H1 (cell line): ENCODE measurements around the gene RNF26. TPM values are rescaled to one million over a fixed set of nuclear protein-coding genes. Genes with fewer than 3 reads are reported as not detected.

Experiments
- CTCF ChIA-PET: fragments of 300-600 bp; sonication (Branson Sonifier 250); formaldehyde crosslinking; loops from one replicate; lab custom pipeline; 2021; ENCODE audit not compliant: partially characterized antibody; lab: Charles Lee
- POLR2A ChIA-PET: fragments of 300-600 bp; sonication (Branson Sonifier 250); formaldehyde crosslinking; loops from one replicate; lab custom pipeline; 2021; ENCODE audit warnings: inconsistent platforms; ENCODE audit not compliant: partially characterized antibody; lab: Charles Lee
- DNase-seq, 2 experiments: peaks; one replicate each; pipeline versions ENCODE4 v3.0.0 to v3.0.0-alpha.2; 2010 to 2022; ENCODE audit warnings: low spot score in 2 of 2, low read depth in 1 of 2, mixed read lengths in 1 of 2
- FAIRE-seq: peaks from 2 replicates; lab custom pipeline; 2011; peaks lifted over from hg19 to GRCh38; lab: Jason Lieb, UNC
- H2AFZ ChIP-seq: 2 replicates; pipeline ENCODE4 v1.8.1; 2012; ENCODE audit warnings: low read length, inconsistent platforms
- H2AK5ac ChIP-seq: 2 replicates; pipeline ENCODE4 v1.6.1; 2013; ENCODE audit warnings: low read depth, low read length
- H2BK120ac ChIP-seq: replicated peaks from 2 replicates; pipeline ENCODE3; 2013; ENCODE audit warnings: low read depth, low read length, inconsistent platforms
- H2BK12ac ChIP-seq: 2 replicates; pipeline ENCODE4 v1.6.1; 2013; ENCODE audit warnings: low read depth, low read length
- H2BK15ac ChIP-seq: 2 replicates; pipeline ENCODE4 v1.6.1; 2013; ENCODE audit warnings: low read length
- H2BK20ac ChIP-seq: 2 replicates; pipeline ENCODE4 v1.6.1; 2013; ENCODE audit warnings: low read length
- H2BK5ac ChIP-seq: 2 replicates; pipeline ENCODE4 v1.6.1; 2013; ENCODE audit warnings: low read depth, low read length
- H3K14ac ChIP-seq: 2 replicates; pipeline ENCODE4 v1.6.1; 2013; ENCODE audit warnings: inconsistent platforms; ENCODE audit not compliant: insufficient read length
- H3K18ac ChIP-seq: 2 replicates; pipeline ENCODE4 v1.6.1; 2013; ENCODE audit warnings: low read length; ENCODE audit errors: extremely low read depth
- H3K23ac ChIP-seq: 2 replicates; pipeline ENCODE4 v1.6.1; 2013; ENCODE audit warnings: inconsistent platforms; ENCODE audit not compliant: insufficient read length
- H3K23me2 ChIP-seq: 2 replicates; pipeline ENCODE4 v1.6.1; 2013; ENCODE audit warnings: low read depth, low read length
- H3K27ac ChIP-seq: 2 replicates; pipeline ENCODE4 v1.6.1; 2011; ENCODE audit warnings: low read depth, low read length, inconsistent platforms
- H3K27me3 ChIP-seq, 4 experiments: replicated peaks in 1 of 4; 1 replicate in 1 of 4; 2 replicates in 3 of 4; pipeline versions ENCODE4 v1.6.1 to v1.8.1; 2011 to 2013; ENCODE audit warnings: low read length in 3 of 4, mild to moderate bottlenecking in 3 of 4, inconsistent platforms in 2 of 4, mixed read lengths in 2 of 4, moderate library complexity in 1 of 4; ENCODE audit not compliant: control insufficient read depth in 3 of 4, insufficient read depth in 3 of 4; ENCODE audit errors: extremely low read depth in 1 of 4
- H3K36me3 ChIP-seq, 4 experiments: 2 replicates each; pipeline versions ENCODE4 v1.6.1 to v1.8.1; 2011 to 2013; ENCODE audit warnings: mild to moderate bottlenecking in 4 of 4, low read length in 3 of 4, moderate library complexity in 2 of 4, control low read depth in 1 of 4, inconsistent platforms in 1 of 4; ENCODE audit not compliant: insufficient read depth in 4 of 4, control insufficient read depth in 2 of 4
- H3K4ac ChIP-seq: replicated peaks from 2 replicates; pipeline ENCODE3; 2013; ENCODE audit warnings: low read length, low read depth, mixed read lengths, inconsistent platforms; ENCODE audit not compliant: insufficient read length
- H3K4me1 ChIP-seq, 4 experiments: replicated peaks in 1 of 4; 1 replicate in 1 of 4; 2 replicates in 3 of 4; pipeline versions ENCODE4 v1.6.1 to v1.8.1; 2011 to 2013; ENCODE audit warnings: low read length in 3 of 4, inconsistent platforms in 2 of 4, mixed read lengths in 1 of 4; ENCODE audit not compliant: insufficient read depth in 4 of 4, control insufficient read depth in 3 of 4
- H3K4me2 ChIP-seq, 2 experiments: 2 replicates each; pipeline versions ENCODE4 v1.6.1 to v1.8.1; 2011 to 2013; ENCODE audit warnings: low read depth in 2 of 2, low read length in 2 of 2, control low read depth in 1 of 2, inconsistent platforms in 1 of 2, mild to moderate bottlenecking in 1 of 2; ENCODE audit not compliant: insufficient read depth in 1 of 2
- H3K4me3 ChIP-seq, 4 experiments: fragments of 200-600, 300-600 bp in 1 of 4; sonication (generic), shearing (Covaris generic), sonication (Bioruptor Twin) in 1 of 4; 2 replicates each; pipeline versions ENCODE4 v1.5.1 to v1.8.1; 2011 to 2016; ENCODE audit warnings: low read length in 4 of 4, low read depth in 3 of 4, control low read depth in 2 of 4, inconsistent platforms in 2 of 4, mild to moderate bottlenecking in 2 of 4, mixed read lengths in 1 of 4, moderate library complexity in 1 of 4; ENCODE audit not compliant: insufficient read depth in 2 of 4; ENCODE audit errors: extremely low read depth in 1 of 4
- H3K56ac ChIP-seq: replicated peaks from 2 replicates; pipeline ENCODE3; 2013; ENCODE audit warnings: low read depth, mild to moderate bottlenecking, mixed read lengths, low read length, inconsistent platforms; ENCODE audit not compliant: insufficient read length
- H3K79me1 ChIP-seq: 2 replicates; pipeline ENCODE4 v1.6.1; 2013; ENCODE audit warnings: low read depth, low read length, control low read depth
- H3K79me2 ChIP-seq, 2 experiments: 2 replicates each; pipeline versions ENCODE4 v1.6.1 to v1.8.1; 2012 to 2013; ENCODE audit warnings: low read length in 2 of 2, mild to moderate bottlenecking in 2 of 2, inconsistent platforms in 1 of 2; ENCODE audit not compliant: insufficient read depth in 2 of 2, control insufficient read depth in 1 of 2
- H3K9ac ChIP-seq, 4 experiments: replicated peaks in 1 of 4; 1 replicate in 1 of 4; 2 replicates in 3 of 4; pipeline versions ENCODE4 v1.6.1 to v1.8.1; 2011 to 2013; ENCODE audit warnings: low read depth in 3 of 4, low read length in 3 of 4, control low read depth in 2 of 4, mild to moderate bottlenecking in 2 of 4, moderate library complexity in 2 of 4, inconsistent platforms in 1 of 4; ENCODE audit errors: extremely low read depth in 1 of 4
- H3K9me3 ChIP-seq, 2 experiments: 2 replicates each; pipeline versions ENCODE4 v1.6.1 to v1.8.1; 2012 to 2013; ENCODE audit warnings: mild to moderate bottlenecking in 2 of 2, moderate library complexity in 2 of 2, control low read depth in 1 of 2, inconsistent platforms in 1 of 2, low read depth in 1 of 2, low read length in 1 of 2, mixed read lengths in 1 of 2; ENCODE audit not compliant: insufficient read depth in 2 of 2
- H4K20me1 ChIP-seq, 2 experiments: replicated peaks in 1 of 2; 2 replicates each; pipeline versions ENCODE3 to v1.8.1; 2011 to 2013; ENCODE audit warnings: inconsistent platforms in 2 of 2, low read length in 2 of 2, mild to moderate bottlenecking in 1 of 2; ENCODE audit not compliant: insufficient read depth in 2 of 2, control insufficient read depth in 1 of 2
- H4K5ac ChIP-seq: 2 replicates; pipeline ENCODE4 v1.6.1; 2013; ENCODE audit warnings: low read length, low read depth, mixed read lengths, inconsistent platforms; ENCODE audit not compliant: insufficient read length
- H4K8ac ChIP-seq: 2 replicates; pipeline ENCODE4 v1.8.0; 2013; ENCODE audit warnings: mild to moderate bottlenecking, moderate library complexity, low read length, inconsistent platforms; ENCODE audit not compliant: insufficient read depth; ENCODE audit errors: extremely low read depth
- H4K91ac ChIP-seq: replicated peaks from 2 replicates; pipeline ENCODE3; 2013; ENCODE audit warnings: low read length, mixed read lengths, inconsistent platforms; ENCODE audit not compliant: insufficient read length
- GABPA ChIP-seq: IDR thresholded peaks from 2 replicates; pipeline ENCODE4 v1.6.1; 2011; ENCODE audit warnings: mild to moderate bottlenecking, low read length, moderate library complexity, borderline replicate concordance; ENCODE audit not compliant: insufficient read depth
- KDM1A ChIP-seq: fragments of 200-600, 300-600 bp; sonication (generic); IDR thresholded peaks from 2 replicates; pipeline ENCODE4 v1.7.1; 2016; ENCODE audit warnings: mild to moderate bottlenecking, low read length, borderline replicate concordance
- PHF8 ChIP-seq: fragments of 200-600 bp; sonication (generic); conservative IDR thresholded peaks from 2 replicates; pipeline ENCODE4 v1.7.1; 2012; ENCODE audit warnings: low read depth, mild to moderate bottlenecking, inconsistent platforms, low read length, moderate library complexity
- POLR2A ChIP-seq, 2 experiments: IDR thresholded peaks; 1 replicate in 1 of 2; 2 replicates in 1 of 2; pipeline ENCODE4 v1.6.1; 2011; ENCODE audit warnings: low read depth in 2 of 2, low read length in 2 of 2, mild to moderate bottlenecking in 2 of 2; ENCODE audit errors: control extremely low read depth in 1 of 2
- WGBS, 2 experiments: shearing (Covaris generic) in 1 of 2; methylation state at CpG; one replicate each; pipeline versions ENCODE4 v1.1.6 to v1.1.7; 2013 to 2015; ENCODE audit warnings: low lambda C conversion rate in 2 of 2, mixed read lengths in 2 of 2, inconsistent platforms in 1 of 2, low coverage in 1 of 2, missing lambda C conversion rate in 1 of 2; ENCODE audit not compliant: insufficient replicate concordance in 2 of 2, insufficient coverage in 1 of 2, insufficient read length in 1 of 2; ENCODE audit errors: extremely low coverage in 1 of 2, missing lambda C conversion rate in 1 of 2; 5-methylcytosine and 5-hydroxymethylcytosine counted together
- polyA plus RNA-seq, 7 experiments: library from polyadenylated mRNA; depleted of rRNA in 3 of 7; stranded (reverse) in 5 of 7; unstranded in 2 of 7; fragments of >200 nt in 5 of 7; fragments of 200-250 nt in 2 of 7; gene quantifications; 1 replicate in 5 of 7; 2 replicates in 1 of 7; 4 replicates in 1 of 7; pipeline versions ENCODE4 v1.2.1 to v1.2.3, GENCODE V29; 2011 to 2013; ENCODE audit warnings: missing spikeins in 2 of 7, mixed read lengths in 2 of 7
- total RNA-seq: library from RNA; stranded (reverse); fragmentation: NEBNext Ultra II Directional; extraction: Animal tissue kit (Norgen Biotek cat#: 25700); gene quantifications from 2 replicates; pipeline ENCODE4 v1.2.1, GENCODE V29; 2021

RNF26 gene
- total and polyA plus RNA-seq, 2 of the 8 experiments (the other 6 are each of a cell fraction or from before 2014, with no cell fraction given), result 82.7 to 84.0 TPM

DNA sequence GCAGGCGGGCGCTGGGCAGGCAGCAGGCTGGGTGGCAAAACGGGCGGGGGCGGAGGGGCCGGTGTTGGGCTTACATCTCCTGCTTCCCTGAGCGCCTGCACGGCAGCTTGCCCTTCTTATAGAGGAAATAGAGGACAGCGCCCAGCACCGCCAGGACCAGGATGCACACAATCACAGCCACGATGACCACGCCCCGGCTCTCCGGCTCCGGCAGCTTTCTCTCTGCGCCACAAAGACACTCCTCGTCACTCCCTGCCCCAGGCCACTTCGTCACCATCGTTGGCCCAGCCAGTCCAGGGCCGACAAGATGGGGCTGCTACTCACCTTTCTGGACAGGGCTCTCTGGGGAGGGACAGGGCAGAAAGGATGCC, 23.7 kb upstream of the RNF26 start:
- Histone ChIP-seq H3K27me3 (peaks cover 2 to 15% (median 13%) of the 10 kb centered on the region in 4 experiments; a peak in 6 of 7 replicates), H4K5ac (no peak overlapping the region), H3K23ac (no peak overlapping the region), H3K9me3 (no peaks in the 10 kb centered on the region), H3K4me1 (peaks cover 0 to 12% (median 10%) of the 10 kb centered on the region in 4 experiments; a peak in 6 of 7 replicates), H4K91ac (no peak overlapping the region), H3K79me2 (no peaks in the 10 kb centered on the region), H2BK5ac (no peak overlapping the region), H2AK5ac (no peak overlapping the region), H3K18ac (no peak overlapping the region), H2BK20ac (no peak overlapping the region), H3K14ac (no peak overlapping the region), H2AFZ (no peak overlapping the region), H3K4me2 (no peak overlapping the region), H4K8ac (no peak overlapping the region), H3K79me1 (no peaks in the 10 kb centered on the region), H3K23me2 (peaks cover 8% of the 10 kb centered on the region), H4K20me1 (peaks cover 4% of the 10 kb centered on the region in 2 experiments), H3K4ac (no peak overlapping the region), H3K4me3 (no peak overlapping the region), H3K27ac (no peak overlapping the region), H2BK120ac (no peak overlapping the region), H3K36me3 (peaks cover 0 to 20% (median 3%) of the 10 kb centered on the region in 4 experiments; a peak in 4 of 8 replicates), H2BK15ac (no peak overlapping the region), H3K9ac (no peak overlapping the region), H3K56ac (no peak overlapping the region), H2BK12ac (no peak overlapping the region)
- no peak for DNase-seq
- WGBS, 2 experiments, result 89% methylated on average over 18 of the region's 20 CpGs; no CpG with 5 or more reads in 1 of the 2 experiments
- TF ChIP-seq GABPA (no peak), KDM1A (no peak), POLR2A (IDR thresholded peaks at IDR 0.05; ENCODE audit: control extremely low read depth in 1 of 2, low read depth in 2 of 2, low read length in 2 of 2) (0 out of 3 replicates have a peak, but pooled peaks of 1 of the 2 experiments have one; percentile 24), PHF8 (no peak)
- ChIA-PET CTCF (interaction anchor here (1.4 to 13.8 kb wide), 5 partner anchors 10 to 166 kb away, joined by 3 to 174 read pairs (median 4); no protein-coding TSS in a partner anchor), POLR2A (interaction anchor here (1.0 to 2.0 kb wide), 4 partner anchors 10 to 225 kb away, joined by 3 to 7 read pairs (median 4); no protein-coding TSS in a partner anchor)
- no peak for FAIRE-seq
